NCI-H1105 (cell line): ENCODE measurements around the gene AGO1.

ENCODE experiments used
- DNase-seq: peaks from one replicate; lab custom pipeline; 2025; lab: John Stamatoyannopoulos, UW

AGO1 gene

DNA sequence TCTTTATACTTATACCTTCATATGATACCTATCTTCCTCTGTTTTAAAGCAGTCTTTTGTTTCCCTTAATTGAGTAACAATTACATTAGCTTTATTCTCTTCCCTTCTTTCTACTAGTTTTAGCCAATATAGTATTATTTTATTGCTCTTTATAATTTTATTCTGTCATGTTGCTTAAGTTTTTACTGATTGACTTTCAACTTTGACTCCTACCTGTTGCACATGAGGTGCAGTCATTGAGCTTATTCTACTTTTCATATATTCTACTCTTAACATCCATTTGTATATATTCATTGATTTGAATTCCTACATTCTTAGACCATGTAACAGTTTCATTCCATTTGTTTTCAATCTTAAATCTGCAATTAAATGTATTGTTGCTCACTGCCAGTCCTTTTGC, 97.1 kb downstream of the AGO1 start:
- DNase-seq: no peak
